Upper lobe of left lung (tissue), 4 donors: Measurements from ENCODE around the gene CADM1.

Source experiments
- CTCF ChIP-seq, 6 experiments: fragments of 450-650 bp in 4 of 6; fragments of 200-600 bp in 2 of 6; sonication (generic) in 2 of 6; IDR thresholded peaks; one replicate each; pipeline ENCODE4 v1.5.1; 2016 to 2019; ENCODE audit warnings: antibody characterized with exemption in 6 of 6
- POLR2A ChIP-seq, 4 donors: fragments of 450-650 bp; IDR thresholded peaks; one replicate each; pipeline ENCODE4 v1.5.1; 2016 to 2017; ENCODE audit warnings: antibody characterized with exemption in 4 of 4, mild to moderate bottlenecking in 2 of 4

- TF ChIP-seq CTCF (IDR thresholded peaks at IDR 0.05), result no peak
- no peak for TF ChIP-seq POLR2A (IDR thresholded peaks at IDR 0.05)
Measured at GRCh38 chr11:115197433-115197832, 306.8 kb downstream of the CADM1 start.
